Right atrium auricular region (tissue), 2 donors: ENCODE results near the gene ZBTB7C. TPM values are rescaled to one million over a fixed set of nuclear protein-coding genes. Genes with fewer than 3 reads are reported as not detected.

ENCODE experiments used
- DNase-seq: peaks from one replicate; pipeline ENCODE4 v3.0.0-alpha.2; 2019; ENCODE audit warnings: low spot score
- H3K27ac ChIP-seq, 2 donors: fragments of 200-600 bp; sonication (generic); 1 replicate in 1 of 2; 2 replicates in 1 of 2; pipeline ENCODE4 v1.5.1; 2016 to 2019
- H3K27me3 ChIP-seq, 2 donors: fragments of 200-600 bp; sonication (generic); one replicate each; pipeline versions ENCODE4 v1.5.1 to v1.6.0; 2017 to 2019
- H3K36me3 ChIP-seq: fragments of 200-600 bp; sonication (generic); one replicate; pipeline ENCODE4 v1.5.1; 2016
- H3K4me1 ChIP-seq, 2 donors: fragments of 200-600 bp; sonication (generic); one replicate each; pipeline versions ENCODE4 v1.5.1 to v1.6.0; 2017 to 2019
- H3K4me3 ChIP-seq, 2 donors: fragments of 200-600 bp; sonication (generic); 1 replicate in 1 of 2; 2 replicates in 1 of 2; pipeline ENCODE4 v1.5.1; 2017 to 2019; ENCODE audit warnings: mild to moderate bottlenecking in 1 of 2, moderate library complexity in 1 of 2
- H3K9me3 ChIP-seq, 2 donors: fragments of 200-600 bp; sonication (generic); one replicate each; pipeline ENCODE4 v1.5.1; 2019
- total RNA-seq, 2 donors: library from RNA; depleted of rRNA; stranded (reverse); fragments of >200 nt; gene quantifications; one replicate each; pipeline ENCODE4 v1.1.0, GENCODE V29; 2016
- TF ChIP-seq, protein P1 (sequence below), 2 donors: fragments of 200-600 bp; sonication (generic); IDR thresholded peaks; one replicate each; pipeline ENCODE4 v1.5.1; 2019; ENCODE audit warnings: antibody characterized with exemption in 2 of 2

Gene ZBTB7C
- total RNA-seq, 2 donors from 2014 or later: 1.8 to 7.7 TPM

DNA sequence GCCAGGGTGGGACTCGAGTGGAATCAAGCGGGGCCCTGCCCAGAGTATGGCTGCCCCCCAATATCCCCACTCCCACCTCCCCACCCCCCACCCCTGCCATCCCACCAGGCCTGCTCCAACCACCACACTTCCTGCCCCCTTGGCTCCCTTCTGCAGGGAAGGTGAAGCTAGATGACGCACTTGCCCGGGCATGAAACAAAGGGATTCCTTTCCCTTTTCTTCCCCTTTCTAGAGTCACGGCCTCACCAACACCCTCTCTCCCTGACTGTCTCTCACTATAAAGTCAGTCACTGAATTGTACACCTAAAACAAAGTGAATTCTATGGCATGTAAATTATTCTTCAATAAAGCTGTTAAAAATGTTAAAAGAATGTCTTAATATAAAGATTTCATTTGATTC, 16.0 kb downstream of the ZBTB7C start:
- Histone ChIP-seq H3K9me3 (no peaks in the 10 kb centered on the region), H3K4me3 (no peak overlapping the region), H3K4me1 (peaks cover 0 to 17% of the 10 kb centered on the region in 2 donors), H3K27ac (no peak overlapping the region), H3K27me3 (no peaks in the 10 kb centered on the region), H3K36me3 (no peaks in the 10 kb centered on the region)
- DNase-seq: no peak
- TF ChIP-seq, protein P1, sequence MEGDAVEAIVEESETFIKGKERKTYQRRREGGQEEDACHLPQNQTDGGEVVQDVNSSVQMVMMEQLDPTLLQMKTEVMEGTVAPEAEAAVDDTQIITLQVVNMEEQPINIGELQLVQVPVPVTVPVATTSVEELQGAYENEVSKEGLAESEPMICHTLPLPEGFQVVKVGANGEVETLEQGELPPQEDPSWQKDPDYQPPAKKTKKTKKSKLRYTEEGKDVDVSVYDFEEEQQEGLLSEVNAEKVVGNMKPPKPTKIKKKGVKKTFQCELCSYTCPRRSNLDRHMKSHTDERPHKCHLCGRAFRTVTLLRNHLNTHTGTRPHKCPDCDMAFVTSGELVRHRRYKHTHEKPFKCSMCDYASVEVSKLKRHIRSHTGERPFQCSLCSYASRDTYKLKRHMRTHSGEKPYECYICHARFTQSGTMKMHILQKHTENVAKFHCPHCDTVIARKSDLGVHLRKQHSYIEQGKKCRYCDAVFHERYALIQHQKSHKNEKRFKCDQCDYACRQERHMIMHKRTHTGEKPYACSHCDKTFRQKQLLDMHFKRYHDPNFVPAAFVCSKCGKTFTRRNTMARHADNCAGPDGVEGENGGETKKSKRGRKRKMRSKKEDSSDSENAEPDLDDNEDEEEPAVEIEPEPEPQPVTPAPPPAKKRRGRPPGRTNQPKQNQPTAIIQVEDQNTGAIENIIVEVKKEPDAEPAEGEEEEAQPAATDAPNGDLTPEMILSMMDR (IDR thresholded peaks at IDR 0.05): no peak

DNA sequence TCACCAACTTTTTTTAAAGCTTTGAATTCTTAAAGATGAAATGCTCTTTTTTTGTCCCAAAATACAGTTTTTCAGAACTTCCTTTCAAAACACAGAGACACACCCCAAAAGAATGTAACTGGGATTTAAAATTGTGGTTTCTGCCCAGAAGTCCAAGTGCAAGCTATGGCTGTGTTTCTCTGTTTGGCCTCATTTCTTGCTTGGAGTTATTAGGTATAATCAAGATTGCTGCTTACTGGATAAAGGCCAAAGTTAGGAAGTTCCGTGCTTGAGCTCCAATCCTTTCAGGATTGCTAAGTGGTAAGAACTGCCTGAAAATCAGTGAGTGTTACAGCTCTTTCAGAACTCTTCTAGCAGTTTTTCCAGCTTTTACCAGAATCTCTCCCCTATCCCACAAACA, 16.9 kb downstream of the ZBTB7C start:
- Histone ChIP-seq H3K4me3 (no peak overlapping the region), H3K27ac (peak overlapping the region in 1 of 2 donors; percentile 25), H3K9me3 (no peaks in the 10 kb centered on the region), H3K27me3 (no peaks in the 10 kb centered on the region), H3K36me3 (no peaks in the 10 kb centered on the region), H3K4me1 (peaks cover 0 to 17% of the 10 kb centered on the region in 2 donors)
- TF ChIP-seq, protein P1 (IDR thresholded peaks at IDR 0.05): no peak
- DNase-seq: no peak

DNA sequence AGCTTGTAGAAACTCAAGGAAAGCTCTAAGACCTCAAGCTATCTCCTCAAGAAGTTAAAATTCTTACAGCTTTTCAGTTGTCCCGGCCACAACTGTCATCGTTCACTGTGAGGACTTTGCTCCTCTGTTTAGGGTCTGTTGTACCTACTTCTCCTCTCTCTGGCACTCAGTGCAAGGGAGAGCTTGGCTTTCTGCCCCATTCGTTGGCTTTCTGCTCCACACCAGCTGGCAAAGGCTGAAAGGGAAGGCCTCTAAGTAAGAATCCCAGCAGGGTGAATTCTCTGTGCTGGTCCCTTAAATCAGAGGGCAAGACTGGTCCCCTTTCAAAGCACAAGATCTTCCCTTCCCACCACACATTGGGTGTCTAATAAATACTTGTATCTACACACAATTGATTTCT, 17.3 kb downstream of the ZBTB7C start:
- no peaks in the 10 kb centered on the region for H3K27me3 ChIP-seq
- no peaks in the 10 kb centered on the region for H3K36me3 ChIP-seq
- no peak overlapping the region for H3K4me3 ChIP-seq
- H3K4me1 ChIP-seq: peaks cover 0 to 17% of the 10 kb centered on the region in 2 donors
- no peaks in the 10 kb centered on the region for H3K9me3 ChIP-seq
- DNase-seq: no peak
- TF ChIP-seq, protein P1 (IDR thresholded peaks at IDR 0.05): no peak
- peak overlapping the region in 1 of 2 donors; percentile 25 for H3K27ac ChIP-seq

DNA sequence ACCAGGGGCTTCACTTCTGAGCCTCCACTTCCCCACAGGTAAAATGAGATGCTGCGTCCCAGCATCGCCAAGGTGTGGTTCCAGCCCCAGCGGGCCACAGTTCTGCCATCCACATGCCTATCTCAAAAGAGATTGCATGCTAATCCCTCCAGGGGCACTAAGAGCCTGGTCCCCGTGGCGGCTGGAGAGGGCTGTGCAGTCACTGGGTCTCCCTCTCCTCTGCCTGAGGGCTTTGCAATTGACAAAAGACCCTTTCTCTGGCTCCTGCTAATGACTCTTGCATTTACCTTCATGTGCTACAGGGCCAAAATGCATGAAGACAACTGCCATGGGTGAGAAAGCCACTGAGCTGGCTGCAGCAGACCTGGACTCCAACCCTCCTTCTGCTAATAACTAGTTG, 18.5 kb downstream of the ZBTB7C start:
- Histone ChIP-seq H3K4me1 (peaks cover 0 to 17% of the 10 kb centered on the region in 2 donors), H3K36me3 (no peaks in the 10 kb centered on the region), H3K27me3 (no peaks in the 10 kb centered on the region), H3K9me3 (no peaks in the 10 kb centered on the region), H3K4me3 (no peak overlapping the region), H3K27ac (no peak overlapping the region)
- no peak for DNase-seq
- TF ChIP-seq, protein P1 (IDR thresholded peaks at IDR 0.05): no peak

DNA sequence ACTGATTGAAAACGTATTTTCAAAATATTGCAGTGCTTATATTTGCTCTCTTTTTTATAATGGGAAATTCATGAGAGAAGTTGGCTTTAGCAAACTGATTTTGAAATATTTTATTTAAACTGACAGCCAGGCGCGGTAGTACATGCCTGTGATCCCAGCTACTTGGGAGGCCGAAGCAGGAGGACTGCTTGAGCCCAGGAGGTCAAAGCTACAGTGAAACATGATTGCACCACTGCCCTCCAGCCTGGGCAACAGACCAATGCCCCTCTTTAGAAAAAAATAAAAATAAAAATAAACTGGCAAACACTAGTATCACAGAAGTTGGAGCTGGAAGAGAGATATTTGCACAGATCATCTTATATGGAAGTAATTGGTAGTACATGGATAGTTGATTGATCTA, 20.7 kb downstream of the ZBTB7C start:
- TF ChIP-seq, protein P1 (IDR thresholded peaks at IDR 0.05): no peak
- H3K9me3 ChIP-seq: no peaks in the 10 kb centered on the region
- H3K4me1 ChIP-seq: peaks cover 0 to 17% of the 10 kb centered on the region in 2 donors
- no peaks in the 10 kb centered on the region for H3K27me3 ChIP-seq
- no peak for DNase-seq
- H3K36me3 ChIP-seq: no peaks in the 10 kb centered on the region
- H3K27ac ChIP-seq: no peak overlapping the region
- no peak overlapping the region for H3K4me3 ChIP-seq

DNA sequence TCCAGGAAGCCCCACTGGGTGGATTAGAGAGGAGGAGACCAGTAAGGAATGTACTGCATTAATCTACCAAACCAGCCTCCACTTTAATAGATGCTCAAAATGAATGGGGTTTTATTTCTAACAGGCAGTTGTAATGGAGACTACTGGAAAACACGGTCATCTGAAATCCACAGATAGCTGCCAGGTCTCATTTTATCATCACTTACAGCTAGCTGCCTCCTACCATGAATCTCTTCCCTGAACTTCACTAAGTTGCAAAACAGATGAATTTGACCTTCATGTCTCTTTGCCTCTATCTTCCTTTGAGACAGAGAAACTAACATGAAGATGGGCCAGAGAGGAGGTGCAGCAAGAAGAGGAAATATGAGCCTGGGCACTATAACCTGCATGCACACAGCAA, 21.9 kb downstream of the ZBTB7C start:
- DNase-seq: no peak
- TF ChIP-seq, protein P1 (IDR thresholded peaks at IDR 0.05): no peak
- Histone ChIP-seq H3K27ac (no peak overlapping the region), H3K4me3 (no peak overlapping the region), H3K9me3 (no peaks in the 10 kb centered on the region), H3K27me3 (no peaks in the 10 kb centered on the region), H3K4me1 (peaks cover 0 to 8% of the 10 kb centered on the region in 2 donors), H3K36me3 (no peaks in the 10 kb centered on the region)
